CD4-positive, alpha-beta T cell treated with Interleukin-17A for 4 hours (primary cell): Measurements from ENCODE around the gene KIAA0513.
"Not testable (repeated sequence)": the region's sequence is repeated elsewhere in the genome, so short reads cannot be mapped to it uniquely, and the experiment has no call there.

Source experiments
- DNase-seq: peaks from one replicate; pipeline ENCODE4 v3.0.0-alpha.2; 2020; ENCODE audit warnings: mixed read lengths

KIAA0513 gene

GRCh38 chr16:85051683-85052082 lies 24.1 kb downstream of the KIAA0513 start:
- no peak for DNase-seq

- DNase-seq, result no peak
These were observed 24.9 kb downstream of the KIAA0513 start for GRCh38 chr16:85052536-85052935.

GRCh38 chr16:85054321-85054720 lies 26.7 kb downstream of the KIAA0513 start:
- not testable (repeated sequence) for DNase-seq

- no peak for DNase-seq
These were observed 27.4 kb downstream of the KIAA0513 start for GRCh38 chr16:85054948-85055492.

- peak; percentile 67 for DNase-seq
These were observed 28.1 kb downstream of the KIAA0513 start for GRCh38 chr16:85055493-85056210.

- no peak for DNase-seq
These were observed 28.7 kb downstream of the KIAA0513 start for GRCh38 chr16:85056211-85056748.

GRCh38 chr16:85057212-85057889 lies 29.8 kb downstream of the KIAA0513 start:
- DNase-seq, result no peak

- no peak for DNase-seq
These were observed 30.4 kb downstream of the KIAA0513 start for GRCh38 chr16:85057948-85058347.

GRCh38 chr16:85058909-85059308 lies 31.3 kb downstream of the KIAA0513 start:
- DNase-seq, result no peak

- DNase-seq, result no peak
These were observed 34.0 kb downstream of the KIAA0513 start for GRCh38 chr16:85061566-85061965.

- DNase-seq, result no peak
These were observed 34.7 kb downstream of the KIAA0513 start for GRCh38 chr16:85062323-85062722.

GRCh38 chr16:85062845-85063244 lies 35.2 kb downstream of the KIAA0513 start:
- no peak for DNase-seq

- DNase-seq, result no peak
These were observed 36.6 kb downstream of the KIAA0513 start for GRCh38 chr16:85064186-85064585.

- no peak for DNase-seq
These were observed 37.5 kb downstream of the KIAA0513 start for GRCh38 chr16:85065099-85065498.

GRCh38 chr16:85066346-85066885 lies 38.8 kb downstream of the KIAA0513 start:
- no peak for DNase-seq

GRCh38 chr16:85067024-85067423 lies 39.4 kb downstream of the KIAA0513 start:
- DNase-seq, result no peak

GRCh38 chr16:85067426-85067825 lies 39.8 kb downstream of the KIAA0513 start:
- DNase-seq, result no peak

- DNase-seq, result no peak
These were observed 41.2 kb downstream of the KIAA0513 start for GRCh38 chr16:85068746-85069145.

GRCh38 chr16:85069171-85069570 lies 41.6 kb downstream of the KIAA0513 start:
- DNase-seq, result no peak

- no peak for DNase-seq
These were observed 44.7 kb downstream of the KIAA0513 start for GRCh38 chr16:85072076-85072860.

GRCh38 chr16:85072947-85073346 lies 45.4 kb downstream of the KIAA0513 start:
- DNase-seq, result no peak

- no peak for DNase-seq
These were observed 46.8 kb downstream of the KIAA0513 start for GRCh38 chr16:85074225-85074914.
